ENCODE measurements around the gene TPPP2.
"Not testable (repeated sequence)": the region's sequence is repeated elsewhere in the genome, so short reads cannot be mapped to it uniquely, and the experiment has no call there.

TPPP2 gene

GRCh38 chr14:20997115-20997514 is 32.9 kb upstream of the TPPP2 start:
- H3K4me3 ChIP-seq (ENCODE audit: insufficient read depth, low read depth, low read length, poor library complexity, severe bottlenecking), result no peak overlapping the region
- H3K27ac ChIP-seq (ENCODE audit: insufficient read depth, low read length, poor library complexity, severe bottlenecking), result no peak overlapping the region
- peaks cover 42% of the 10 kb centered on the region for H3K36me3 ChIP-seq (ENCODE audit: control insufficient read depth, insufficient read depth, low read length)
- no peak for DNase-seq
- H3K27me3 ChIP-seq (replicated peaks; ENCODE audit: control insufficient read depth, insufficient read depth, low read length, poor library complexity, severe bottlenecking), result no peaks in the 10 kb centered on the region
- no peaks in the 10 kb centered on the region for H3K9me3 ChIP-seq (ENCODE audit: control insufficient read depth, low read length)
- no peaks in the 10 kb centered on the region for H3K4me1 ChIP-seq (ENCODE audit: control insufficient read depth, insufficient read depth, low read length, poor library complexity, severe bottlenecking)

- no peaks in the 10 kb centered on the region for H3K4me1 ChIP-seq (ENCODE audit: control insufficient read depth, insufficient read depth, low read length, poor library complexity, severe bottlenecking)
- H3K27ac ChIP-seq (ENCODE audit: insufficient read depth, low read length, poor library complexity, severe bottlenecking), result no peak overlapping the region
- DNase-seq, result no peak
- H3K27me3 ChIP-seq (replicated peaks; ENCODE audit: control insufficient read depth, insufficient read depth, low read length, poor library complexity, severe bottlenecking), result no peaks in the 10 kb centered on the region
- no peaks in the 10 kb centered on the region for H3K9me3 ChIP-seq (ENCODE audit: control insufficient read depth, low read length)
- no peak overlapping the region for H3K4me3 ChIP-seq (ENCODE audit: insufficient read depth, low read depth, low read length, poor library complexity, severe bottlenecking)
- H3K36me3 ChIP-seq (ENCODE audit: control insufficient read depth, insufficient read depth, low read length), result peaks cover 38% of the 10 kb centered on the region
These were observed 32.5 kb upstream of the TPPP2 start for GRCh38 chr14:20997564-20997963.

DNA sequence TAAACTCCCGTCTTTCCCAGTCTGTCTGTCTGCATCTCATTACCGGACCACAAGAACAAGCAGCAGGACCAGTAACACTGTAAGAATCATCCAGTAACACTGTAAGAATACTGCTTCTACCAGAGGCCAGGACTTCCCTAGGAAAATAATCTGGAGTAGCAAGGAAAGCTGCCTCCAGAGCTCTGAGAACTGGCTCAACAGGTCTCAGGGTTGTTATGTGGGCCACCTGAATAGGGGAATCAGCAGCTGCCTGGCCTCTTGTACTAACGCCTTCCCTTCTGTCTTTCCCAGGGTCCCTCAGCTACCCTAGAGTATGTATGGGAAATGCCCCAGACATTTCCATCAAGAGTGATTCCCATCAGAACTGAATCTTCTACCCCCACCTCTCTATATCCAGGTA is 31.9 kb upstream of the TPPP2 start:
- DNase-seq, result no peak
- H3K27me3 ChIP-seq (replicated peaks; ENCODE audit: control insufficient read depth, insufficient read depth, low read length, poor library complexity, severe bottlenecking), result no peaks in the 10 kb centered on the region
- no peak overlapping the region for H3K27ac ChIP-seq (ENCODE audit: insufficient read depth, low read length, poor library complexity, severe bottlenecking)
- peaks cover 33% of the 10 kb centered on the region for H3K36me3 ChIP-seq (ENCODE audit: control insufficient read depth, insufficient read depth, low read length)
- no peaks in the 10 kb centered on the region for H3K9me3 ChIP-seq (ENCODE audit: control insufficient read depth, low read length)
- H3K4me3 ChIP-seq (ENCODE audit: insufficient read depth, low read depth, low read length, poor library complexity, severe bottlenecking), result no peak overlapping the region
- no peaks in the 10 kb centered on the region for H3K4me1 ChIP-seq (ENCODE audit: control insufficient read depth, insufficient read depth, low read length, poor library complexity, severe bottlenecking)

DNA sequence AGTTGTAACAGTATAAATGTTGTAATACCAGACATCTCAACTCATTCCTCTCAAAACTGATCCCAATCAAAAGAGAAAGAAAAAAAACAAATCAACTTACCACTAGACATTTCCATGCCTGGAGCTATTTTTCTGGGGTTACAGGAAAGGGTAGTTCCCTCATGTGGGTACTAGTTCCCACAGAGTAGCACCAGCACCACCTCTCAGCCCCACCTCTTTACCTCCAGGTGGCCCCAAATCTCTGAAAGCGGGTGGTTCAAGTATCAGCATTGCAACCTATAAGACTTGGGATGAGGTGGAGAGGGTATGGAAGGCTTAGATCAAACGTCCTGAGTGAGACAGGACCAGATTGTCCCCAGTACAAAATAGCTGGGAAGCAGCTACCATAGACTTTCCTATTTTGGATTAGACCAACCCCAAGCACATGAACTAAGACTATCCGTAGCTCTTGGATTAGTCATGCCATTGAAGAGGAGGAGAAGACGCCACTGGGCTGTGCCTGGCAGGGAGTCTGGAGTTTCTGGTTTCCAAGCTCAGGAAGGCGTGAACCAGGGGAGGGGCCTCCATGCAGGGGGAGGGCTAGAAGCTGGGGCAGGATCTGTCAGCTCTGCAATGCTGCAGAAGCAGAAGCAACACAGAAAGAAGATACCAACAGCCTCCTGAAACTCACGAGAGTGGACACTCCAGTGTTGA is 31.2 kb upstream of the TPPP2 start, which contains the start of gene SLC39A2:
SLC39A2 (plus strand) TSS at position 620 of the 693 bp plus-strand sequence. CDS start 154 bp downstream, outside the sequence.
- Histone ChIP-seq H3K4me3 (ENCODE audit: insufficient read depth, low read depth, low read length, poor library complexity, severe bottlenecking) (no peak within 1 kb of the TSS), H3K27ac (ENCODE audit: insufficient read depth, low read length, poor library complexity, severe bottlenecking) (no peak within 1 kb of the TSS), H3K36me3 (ENCODE audit: control insufficient read depth, insufficient read depth, low read length) (peaks cover 29% of the 10 kb centered on the region), H3K4me1 (ENCODE audit: control insufficient read depth, insufficient read depth, low read length, poor library complexity, severe bottlenecking) (no peaks in the 10 kb centered on the region), H3K9me3 (ENCODE audit: control insufficient read depth, low read length) (no peaks in the 10 kb centered on the region), H3K27me3 (replicated peaks; ENCODE audit: control insufficient read depth, insufficient read depth, low read length, poor library complexity, severe bottlenecking) (no peaks in the 10 kb centered on the region)
- no peak for DNase-seq

DNA sequence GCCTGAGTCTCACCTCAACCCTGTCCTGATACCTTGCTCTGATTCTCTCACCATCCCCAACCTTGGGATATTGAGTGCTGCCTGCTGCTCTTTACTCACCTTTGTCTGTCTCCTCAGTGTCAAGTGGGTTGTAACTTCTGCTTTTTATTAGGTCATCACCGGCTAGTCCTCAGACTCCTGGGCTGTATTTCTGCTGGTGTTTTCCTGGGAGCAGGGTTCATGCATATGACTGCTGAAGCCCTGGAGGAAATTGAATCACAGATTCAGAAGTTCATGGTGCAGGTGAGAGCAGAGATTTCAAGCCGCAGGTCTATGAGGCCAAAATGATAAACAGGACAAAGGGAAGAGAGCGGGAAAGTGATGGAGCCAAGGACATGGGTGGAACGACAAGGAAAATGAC is 30.4 kb upstream of the TPPP2 start:
- Histone ChIP-seq H3K36me3 (ENCODE audit: control insufficient read depth, insufficient read depth, low read length) (peaks cover 21% of the 10 kb centered on the region), H3K27ac (ENCODE audit: insufficient read depth, low read length, poor library complexity, severe bottlenecking) (no peak overlapping the region), H3K9me3 (ENCODE audit: control insufficient read depth, low read length) (no peaks in the 10 kb centered on the region), H3K4me1 (ENCODE audit: control insufficient read depth, insufficient read depth, low read length, poor library complexity, severe bottlenecking) (no peaks in the 10 kb centered on the region), H3K27me3 (replicated peaks; ENCODE audit: control insufficient read depth, insufficient read depth, low read length, poor library complexity, severe bottlenecking) (no peaks in the 10 kb centered on the region), H3K4me3 (ENCODE audit: insufficient read depth, low read depth, low read length, poor library complexity, severe bottlenecking) (no peak overlapping the region)
- DNase-seq, result no peak

GRCh38 chr14:21001218-21001617 is 28.8 kb upstream of the TPPP2 start:
- no peak overlapping the region for H3K4me3 ChIP-seq (ENCODE audit: insufficient read depth, low read depth, low read length, poor library complexity, severe bottlenecking)
- H3K27ac ChIP-seq (ENCODE audit: insufficient read depth, low read length, poor library complexity, severe bottlenecking), result no peak overlapping the region
- peaks cover 5% of the 10 kb centered on the region for H3K36me3 ChIP-seq (ENCODE audit: control insufficient read depth, insufficient read depth, low read length)
- H3K9me3 ChIP-seq (ENCODE audit: control insufficient read depth, low read length), result no peaks in the 10 kb centered on the region
- no peaks in the 10 kb centered on the region for H3K4me1 ChIP-seq (ENCODE audit: control insufficient read depth, insufficient read depth, low read length, poor library complexity, severe bottlenecking)
- no peaks in the 10 kb centered on the region for H3K27me3 ChIP-seq (replicated peaks; ENCODE audit: control insufficient read depth, insufficient read depth, low read length, poor library complexity, severe bottlenecking)
- DNase-seq, result no peak

DNA sequence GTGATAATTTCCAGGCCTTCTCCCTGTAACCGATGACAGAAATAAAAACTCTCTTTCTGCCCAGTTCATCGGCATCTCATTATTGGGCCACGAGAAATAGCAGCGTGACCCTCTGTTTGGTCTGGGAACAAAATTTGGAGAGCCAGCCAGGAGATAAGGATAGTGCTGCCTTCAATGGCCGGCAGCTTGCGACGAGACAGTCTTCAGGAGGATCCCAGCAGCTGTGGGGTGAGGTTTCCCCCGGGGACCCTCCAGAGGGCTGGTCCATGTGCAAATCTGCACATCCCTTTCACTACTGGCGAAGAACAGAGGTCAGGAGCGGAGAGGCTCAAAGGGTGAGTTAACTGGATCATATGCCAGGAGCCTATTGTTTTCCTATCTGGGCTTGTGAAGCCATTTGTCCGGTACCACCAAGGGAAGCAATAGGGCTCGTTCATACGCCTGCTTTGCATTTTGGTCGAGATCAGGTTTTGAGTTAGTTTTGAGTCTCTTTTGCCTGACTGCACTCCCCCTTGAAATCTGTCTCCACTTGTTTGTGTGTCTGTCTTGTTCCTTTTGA is 26.1 kb upstream of the TPPP2 start:
- no peak overlapping the region for H3K27ac ChIP-seq (ENCODE audit: insufficient read depth, low read length, poor library complexity, severe bottlenecking)
- H3K4me3 ChIP-seq (ENCODE audit: insufficient read depth, low read depth, low read length, poor library complexity, severe bottlenecking), result no peak overlapping the region
- DNase-seq, result no peak
- H3K4me1 ChIP-seq (ENCODE audit: control insufficient read depth, insufficient read depth, low read length, poor library complexity, severe bottlenecking), result no peaks in the 10 kb centered on the region
- H3K36me3 ChIP-seq (ENCODE audit: control insufficient read depth, insufficient read depth, low read length), result no peaks in the 10 kb centered on the region
- no peaks in the 10 kb centered on the region for H3K9me3 ChIP-seq (ENCODE audit: control insufficient read depth, low read length)
- no peaks in the 10 kb centered on the region for H3K27me3 ChIP-seq (replicated peaks; ENCODE audit: control insufficient read depth, insufficient read depth, low read length, poor library complexity, severe bottlenecking)

DNA sequence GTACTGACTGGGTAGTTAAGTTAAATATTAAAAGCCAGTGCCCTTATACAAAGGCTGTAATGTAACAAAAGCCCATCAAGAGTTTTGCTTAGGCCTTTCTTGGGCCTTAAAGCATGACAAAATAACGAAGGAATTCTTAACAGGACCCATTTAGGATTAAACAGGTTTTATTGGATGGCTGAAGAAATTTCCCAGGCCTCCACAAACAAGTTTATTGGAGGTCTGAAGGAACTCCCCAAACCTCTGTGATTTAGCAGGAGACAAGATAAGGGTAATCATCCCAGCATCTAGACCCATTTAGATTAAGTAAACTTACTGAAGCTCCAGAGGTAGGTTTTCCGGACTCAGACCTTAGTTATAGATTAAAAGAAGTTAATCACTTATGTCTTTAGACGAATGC is 20.3 kb upstream of the TPPP2 start:
- not testable (repeated sequence) for H3K4me3 ChIP-seq (ENCODE audit: insufficient read depth, low read depth, low read length, poor library complexity, severe bottlenecking); H3K27ac ChIP-seq (ENCODE audit: insufficient read depth, low read length, poor library complexity, severe bottlenecking); H3K9me3 ChIP-seq (ENCODE audit: control insufficient read depth, low read length); H3K36me3 ChIP-seq (ENCODE audit: control insufficient read depth, insufficient read depth, low read length); H3K27me3 ChIP-seq (replicated peaks; ENCODE audit: control insufficient read depth, insufficient read depth, low read length, poor library complexity, severe bottlenecking); H3K4me1 ChIP-seq (ENCODE audit: control insufficient read depth, insufficient read depth, low read length, poor library complexity, severe bottlenecking); DNase-seq

DNA sequence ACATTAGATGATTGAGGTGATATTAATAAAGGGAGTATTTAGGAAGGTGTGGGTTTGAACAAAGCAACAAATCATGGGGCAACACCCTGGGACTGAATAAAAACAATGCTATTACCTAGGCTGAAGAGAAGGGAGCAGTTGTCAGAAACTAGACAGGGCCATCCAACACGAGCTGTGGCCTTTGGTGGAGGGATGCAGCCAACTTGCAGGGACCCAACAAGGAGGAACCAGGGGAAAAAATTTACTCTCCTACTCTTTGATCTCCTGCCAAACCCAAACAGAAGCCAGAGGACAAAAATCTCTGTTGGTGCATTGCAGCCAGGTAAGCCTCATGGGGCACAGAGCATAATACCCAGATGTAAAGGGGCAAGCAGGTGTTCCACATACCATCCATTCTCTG is 18.9 kb upstream of the TPPP2 start:
- DNase-seq, result no peak
- Histone ChIP-seq H3K4me3 (ENCODE audit: insufficient read depth, low read depth, low read length, poor library complexity, severe bottlenecking) (no peak overlapping the region), H3K36me3 (ENCODE audit: control insufficient read depth, insufficient read depth, low read length) (no peaks in the 10 kb centered on the region), H3K4me1 (ENCODE audit: control insufficient read depth, insufficient read depth, low read length, poor library complexity, severe bottlenecking) (no peaks in the 10 kb centered on the region), H3K27me3 (replicated peaks; ENCODE audit: control insufficient read depth, insufficient read depth, low read length, poor library complexity, severe bottlenecking) (no peaks in the 10 kb centered on the region), H3K9me3 (ENCODE audit: control insufficient read depth, low read length) (no peaks in the 10 kb centered on the region), H3K27ac (ENCODE audit: insufficient read depth, low read length, poor library complexity, severe bottlenecking) (no peak overlapping the region)

DNA sequence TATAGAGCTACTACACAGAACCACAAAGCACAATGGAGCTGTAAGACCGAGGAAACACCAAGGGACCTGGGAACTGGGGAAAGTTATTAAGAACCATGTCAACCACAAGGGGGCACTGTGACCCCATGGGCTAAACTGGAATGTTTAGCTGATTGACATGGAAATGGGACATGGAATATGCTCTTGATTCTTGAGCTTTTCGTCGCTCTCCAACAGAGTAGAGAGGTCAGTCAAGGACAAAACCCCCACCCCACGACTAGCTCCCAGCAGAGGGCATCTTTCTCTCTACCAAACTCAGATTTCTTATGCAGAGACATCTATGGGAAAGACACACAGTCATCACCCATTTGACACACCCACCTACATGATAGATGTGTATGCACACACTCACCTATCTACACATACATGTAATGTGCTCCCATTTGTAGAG is 15.2 kb upstream of the TPPP2 start:
- no peak overlapping the region for H3K4me3 ChIP-seq (ENCODE audit: insufficient read depth, low read depth, low read length, poor library complexity, severe bottlenecking)
- no peaks in the 10 kb centered on the region for H3K9me3 ChIP-seq (ENCODE audit: control insufficient read depth, low read length)
- peaks cover 6% of the 10 kb centered on the region for H3K36me3 ChIP-seq (ENCODE audit: control insufficient read depth, insufficient read depth, low read length)
- no peak overlapping the region for H3K27ac ChIP-seq (ENCODE audit: insufficient read depth, low read length, poor library complexity, severe bottlenecking)
- DNase-seq, result peak; percentile 63 to 77 (median 63)
- H3K27me3 ChIP-seq (replicated peaks; ENCODE audit: control insufficient read depth, insufficient read depth, low read length, poor library complexity, severe bottlenecking), result no peaks in the 10 kb centered on the region
- H3K4me1 ChIP-seq (ENCODE audit: control insufficient read depth, insufficient read depth, low read length, poor library complexity, severe bottlenecking), result no peaks in the 10 kb centered on the region
